Endothelial cell of umbilical vein (primary cell): ENCODE measurements around the gene WSB2. TPM values are rescaled to one million over a fixed set of nuclear protein-coding genes. Genes with fewer than 3 reads are reported as not detected.

Experiments used
- BruUV-seq: library from RNA; stranded (reverse); fragments of 400-500 nt; replicated peaks from 2 replicates; lab custom pipeline; 2021; lab: Mats Ljungman, UMichigan
- CTCF ChIA-PET: fragments of 300-600, 350-600 bp; sonication (Branson Sonifier 250); formaldehyde crosslinking; loops from one replicate; lab custom pipeline; 2021; ENCODE audit warnings: antibody characterized with exemption, inconsistent platforms; lab: Charles Lee
- POLR2A ChIA-PET: fragments of 300-600, 350-600 bp; sonication (Branson Sonifier 250); formaldehyde crosslinking; loops from one replicate; lab custom pipeline; 2021; ENCODE audit warnings: antibody characterized with exemption, inconsistent platforms; lab: Charles Lee
- DNase-seq: peaks from one replicate; pipeline ENCODE4 v3.0.0-alpha.2; 2011; ENCODE audit warnings: low read depth, low spot score
- FAIRE-seq: peaks from 2 replicates; lab custom pipeline; 2011; peaks lifted over from hg19 to GRCh38; lab: Jason Lieb, UNC
- H2AFZ ChIP-seq: 2 replicates; pipeline ENCODE4 v1.6.0; 2012; ENCODE audit warnings: low read depth, low read length, control low read depth, inconsistent platforms
- H3K27ac ChIP-seq: 2 replicates; pipeline ENCODE4 v1.5.1; 2011; ENCODE audit warnings: low read depth, mild to moderate bottlenecking, control low read depth, low read length, moderate library complexity; ENCODE audit not compliant: insufficient read depth
- H3K27me3 ChIP-seq, 2 experiments: 2 replicates each; pipeline versions ENCODE4 v1.6.0 to v1.6.1; 2011; ENCODE audit warnings: low read length in 2 of 2, mixed read lengths in 1 of 2; ENCODE audit not compliant: control insufficient read depth in 2 of 2, insufficient read depth in 2 of 2
- H3K36me3 ChIP-seq, 2 experiments: 2 replicates in 1 of 2; 3 replicates in 1 of 2; pipeline ENCODE4 v1.5.1; 2011; ENCODE audit warnings: low read length in 2 of 2, mild to moderate bottlenecking in 1 of 2, moderate library complexity in 1 of 2; ENCODE audit not compliant: control insufficient read depth in 2 of 2, insufficient read depth in 2 of 2; ENCODE audit errors: extremely low read depth in 1 of 2
- H3K4me1 ChIP-seq: 3 replicates; pipeline ENCODE4 v1.5.1; 2011; ENCODE audit warnings: mild to moderate bottlenecking, low read length; ENCODE audit not compliant: control insufficient read depth, insufficient read depth; ENCODE audit errors: extremely low read depth
- H3K4me2 ChIP-seq: 2 replicates; pipeline ENCODE4 v1.6.1; 2011; ENCODE audit warnings: low read length, control low read depth, mixed read lengths; ENCODE audit not compliant: insufficient read depth
- H3K4me3 ChIP-seq, 3 experiments: fragments of 200-600 bp in 1 of 3; sonication (generic), shearing (Covaris generic) in 1 of 3; replicated peaks in 1 of 3; 2 replicates each; pipeline ENCODE4 v1.5.1; 2011 to 2016; ENCODE audit warnings: control low read depth in 3 of 3, low read length in 3 of 3, mild to moderate bottlenecking in 2 of 3, inconsistent platforms in 1 of 3, low read depth in 1 of 3, moderate library complexity in 1 of 3; ENCODE audit not compliant: insufficient read depth in 1 of 3
- H3K79me2 ChIP-seq: 2 replicates; pipeline ENCODE4 v1.6.0; 2012; ENCODE audit warnings: low read length, inconsistent platforms; ENCODE audit not compliant: control insufficient read depth, insufficient read depth
- H3K9ac ChIP-seq: replicated peaks from 2 replicates; pipeline ENCODE3; 2011; ENCODE audit warnings: low read length, control low read depth; ENCODE audit not compliant: insufficient read depth; ENCODE audit errors: extremely low read depth
- H3K9me1 ChIP-seq: replicated peaks from 3 replicates; pipeline ENCODE4 v1.6.0; 2011; ENCODE audit warnings: mild to moderate bottlenecking, low read length; ENCODE audit not compliant: control insufficient read depth, insufficient read depth; ENCODE audit errors: extremely low read depth
- H3K9me3 ChIP-seq: replicated peaks from 2 replicates; pipeline ENCODE4 v1.5.1; 2012; ENCODE audit warnings: low read length, inconsistent platforms; ENCODE audit not compliant: control insufficient read depth, insufficient read depth
- H4K20me1 ChIP-seq: replicated peaks from 2 replicates; pipeline ENCODE3; 2011; ENCODE audit warnings: mild to moderate bottlenecking, low read length; ENCODE audit not compliant: control insufficient read depth, insufficient read depth; ENCODE audit errors: extremely low read depth
- CTCF ChIP-seq, 2 donors: IDR thresholded peaks; 1 replicate in 1 of 2; 2 replicates in 1 of 2; pipeline ENCODE4 v1.5.1; 2011; ENCODE audit warnings: low read length in 2 of 2, mild to moderate bottlenecking in 2 of 2, moderate library complexity in 2 of 2, control low read depth in 1 of 2, inconsistent platforms in 1 of 2, low read depth in 1 of 2; ENCODE audit not compliant: insufficient read depth in 1 of 2; ENCODE audit errors: extremely low read depth in 1 of 2
- EZH2 ChIP-seq: IDR thresholded peaks from 2 replicates; pipeline ENCODE4 v1.6.1; 2012; ENCODE audit warnings: borderline replicate concordance, low read depth, mild to moderate bottlenecking, moderate library complexity, low read length, inconsistent platforms; ENCODE audit not compliant: severe bottlenecking
- FOS ChIP-seq: IDR thresholded peaks from 2 replicates; pipeline ENCODE4 v1.6.1; 2011; ENCODE audit warnings: mild to moderate bottlenecking, low read length, moderate library complexity, borderline replicate concordance; ENCODE audit not compliant: insufficient read depth
- GATA2 ChIP-seq: IDR thresholded peaks from 2 replicates; pipeline ENCODE4 v1.7.0; 2011; ENCODE audit warnings: low read depth, mild to moderate bottlenecking, moderate library complexity, mixed read lengths, low read length; ENCODE audit not compliant: insufficient read length, insufficient read depth
- JUN ChIP-seq: IDR thresholded peaks from 2 replicates; pipeline ENCODE4 v1.6.1; 2011; ENCODE audit warnings: borderline replicate concordance, low read depth; ENCODE audit not compliant: insufficient read length, insufficient read depth
- MAX ChIP-seq: IDR thresholded peaks from 2 replicates; pipeline ENCODE4 v1.6.1; 2011; ENCODE audit not compliant: insufficient read depth, insufficient read length
- MYC ChIP-seq: IDR thresholded peaks from one replicate; pipeline ENCODE4 v1.6.1; 2011; ENCODE audit warnings: mild to moderate bottlenecking, low read depth, low read length
- POLR2A ChIP-seq: IDR thresholded peaks from 2 replicates; pipeline ENCODE4 v1.6.1; 2012; ENCODE audit warnings: low read depth, mild to moderate bottlenecking, control low read depth, low read length
- POLR2AphosphoS5 ChIP-seq: IDR thresholded peaks from 2 replicates; pipeline ENCODE4 v1.6.1; 2012; ENCODE audit warnings: low read depth, mild to moderate bottlenecking, control low read depth, low read length, moderate library complexity; ENCODE audit not compliant: insufficient read depth
- dilution Hi-C: fragments of 300-500 bp; cut with MboI; formaldehyde crosslinking; loops from one replicate; pipeline ENCODE4 v1.15.0; 2019; ENCODE audit warnings: low sequenced_read_pairs; ENCODE audit not compliant: extremely low pct_ligation_motif_present
- intact Hi-C: fragments of 100-400 bp; cut with micrococcal nuclease; formaldehyde crosslinking; loops from one replicate; pipeline ENCODE4 v1.10.0; 2022
- polyA plus RNA-seq, 4 experiments: library from polyadenylated mRNA; depleted of rRNA in 3 of 4; stranded (reverse) in 3 of 4; unstranded in 1 of 4; fragments of >200 nt; gene quantifications; 2 replicates each; pipeline versions ENCODE4 v1.2.1 to v1.2.3, GENCODE V29; 2011 to 2012; ENCODE audit warnings: missing spikeins in 1 of 4
- total RNA-seq: library from RNA; stranded (reverse); gene quantifications from 2 replicates; pipeline ENCODE4 v1.2.3, GENCODE V29; 2021

The WSB2 gene
- total and polyA plus RNA-seq, 2 donors (not counting 3 experiments of a cell fraction or from before 2014, with no cell fraction given): 73.6 to 107 TPM

- no peak for FAIRE-seq
- no peak overlapping the region for H2AFZ ChIP-seq
- dilution Hi-C loops: no loop called here
Observed at GRCh38 chr12:117986705-117987469, 74.1 kb downstream of the WSB2 start.

More at GRCh38 chr12:117986705-117987469, 74.1 kb downstream of the WSB2 start:
- Histone ChIP-seq H3K9ac (no peak overlapping the region), H3K9me1 (no peaks in the 10 kb centered on the region), H3K79me2 (no peaks in the 10 kb centered on the region), H3K4me3 (no peak overlapping the region), H3K27me3 (no peaks in the 10 kb centered on the region), H3K9me3 (no peaks in the 10 kb centered on the region), H4K20me1 (no peaks in the 10 kb centered on the region), H3K4me1 (no peaks in the 10 kb centered on the region), H3K27ac (no peak overlapping the region), H3K36me3 (no peaks in the 10 kb centered on the region), H3K4me2 (no peak overlapping the region)
- TF ChIP-seq FOS (no peak), POLR2A (no peak), EZH2 (no peak), MYC (no peak), MAX (no peak), GATA2 (no peak), JUN (no peak), CTCF (IDR thresholded peaks at IDR 0.05; ENCODE audit: extremely low read depth in 1 of 2, insufficient read depth in 1 of 2, low read depth in 1 of 2, low read length in 2 of 2) (no peak), POLR2AphosphoS5 (no peak)
- DNase-seq: no peak
- BruUV-seq: no TSS peak
- CTCF ChIA-PET: no interaction called here
- intact Hi-C loops: no loop called here
- POLR2A ChIA-PET: no interaction called here
